H1 (cell line): ENCODE data around the gene UBE2O.

Experiments used
- BRCA1 ChIP-seq: IDR thresholded peaks from 2 replicates; pipeline ENCODE4 v1.6.1; 2012; ENCODE audit warnings: low read depth, low read length, improper control_type of control experiment
- CHD2 ChIP-seq: IDR thresholded peaks from 2 replicates; pipeline ENCODE4 v1.6.1; 2012; ENCODE audit warnings: low read length, improper control_type of control experiment
- NANOG ChIP-seq: IDR thresholded peaks from 2 replicates; pipeline ENCODE4 v1.6.1; 2011; ENCODE audit warnings: low read length, low read depth, mild to moderate bottlenecking, inconsistent platforms; ENCODE audit not compliant: insufficient read depth, poor library complexity, severe bottlenecking
- POLR2A ChIP-seq, 2 experiments: IDR thresholded peaks; 1 replicate in 1 of 2; 2 replicates in 1 of 2; pipeline ENCODE4 v1.6.1; 2011; ENCODE audit warnings: low read depth in 2 of 2, low read length in 2 of 2, mild to moderate bottlenecking in 2 of 2; ENCODE audit errors: control extremely low read depth in 1 of 2
- POLR2AphosphoS5 ChIP-seq: IDR thresholded peaks from 2 replicates; pipeline ENCODE4 v1.6.1; 2011; ENCODE audit warnings: low read depth, low read length
- POU5F1 ChIP-seq: IDR thresholded peaks from 2 replicates; pipeline ENCODE4 v1.6.1; 2011; ENCODE audit warnings: low read depth, mild to moderate bottlenecking, low read length, moderate library complexity
- RAD21 ChIP-seq, 2 experiments: IDR thresholded peaks in 1 of 2; conservative IDR thresholded peaks in 1 of 2; 2 replicates each; pipeline ENCODE4 v1.6.1; 2011; ENCODE audit warnings: low read depth in 2 of 2, low read length in 2 of 2, improper control_type of control experiment in 1 of 2, inconsistent platforms in 1 of 2, mild to moderate bottlenecking in 1 of 2, moderate library complexity in 1 of 2
- SP1 ChIP-seq: IDR thresholded peaks from 2 replicates; pipeline ENCODE4 v1.6.1; 2011; ENCODE audit warnings: low read depth, low read length
- TAF1 ChIP-seq: IDR thresholded peaks from 2 replicates; pipeline ENCODE4 v1.6.1; 2011; ENCODE audit warnings: mild to moderate bottlenecking, low read depth, low read length
- TAF7 ChIP-seq: optimal IDR thresholded peaks from 2 replicates; pipeline ENCODE3; 2011; ENCODE audit warnings: low read depth, mild to moderate bottlenecking, inconsistent platforms, low read length, moderate library complexity, borderline replicate concordance
- TBP ChIP-seq: IDR thresholded peaks from 2 replicates; pipeline ENCODE4 v1.6.1; 2011; ENCODE audit warnings: low read depth, low read length, improper control_type of control experiment
- TF ChIP-seq, protein P1 (sequence below), 3 experiments: IDR thresholded peaks; 1 replicate in 2 of 3; 2 replicates in 1 of 3; pipeline versions ENCODE4 v1.5.1 to v1.6.1; 2011; ENCODE audit warnings: low read length in 3 of 3, mild to moderate bottlenecking in 3 of 3, inconsistent platforms in 2 of 3, low read depth in 1 of 3, moderate library complexity in 1 of 3; ENCODE audit not compliant: insufficient read depth in 1 of 3; ENCODE audit errors: control extremely low read depth in 1 of 3

DNA sequence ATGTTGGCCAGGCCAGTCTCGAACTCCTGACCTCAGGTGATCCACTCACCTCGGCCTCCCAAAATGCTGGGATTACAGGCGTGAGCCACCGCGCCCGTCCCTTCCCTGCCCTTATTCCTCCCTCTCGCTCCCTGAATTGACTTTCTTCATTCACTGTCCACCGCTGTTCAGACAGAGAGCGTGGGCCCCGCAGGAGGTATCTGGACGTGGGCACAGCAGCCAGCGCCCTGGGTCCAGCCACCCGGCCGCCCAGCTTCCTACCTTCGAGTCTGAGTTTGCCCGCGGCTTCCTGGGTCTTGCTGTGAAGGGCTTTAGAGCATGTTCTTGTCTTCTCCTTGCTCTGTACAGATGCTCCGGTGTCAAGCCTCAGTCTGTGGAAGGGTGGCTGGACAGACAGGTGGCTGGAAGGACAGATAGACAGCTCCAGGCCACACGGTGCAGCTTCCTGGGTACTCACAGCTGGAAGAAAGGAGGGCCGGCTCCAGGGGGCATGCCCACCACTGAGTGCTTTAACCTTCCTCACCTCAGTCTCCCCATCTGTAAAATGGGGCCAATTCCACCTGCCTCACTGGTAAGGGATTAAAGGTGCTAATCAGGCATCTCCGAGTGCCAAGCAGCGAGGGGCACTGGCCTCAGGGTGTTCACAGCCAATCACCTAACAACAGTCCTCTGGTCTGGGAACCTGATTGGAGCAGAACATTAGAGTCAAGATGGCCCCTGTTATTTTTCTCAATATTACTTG lies 34.7 kb upstream of the UBE2O start:
- no peak for TF ChIP-seq TAF1
- TF ChIP-seq CHD2, result no peak
- TF ChIP-seq TAF7, result no peak
- TF ChIP-seq NANOG, result no peak
- TF ChIP-seq POLR2A (IDR thresholded peaks at IDR 0.05; ENCODE audit: control extremely low read depth in 1 of 2, low read depth in 2 of 2, low read length in 2 of 2), result no peak
- TF ChIP-seq TBP, result no peak
- no peak for TF ChIP-seq BRCA1
- no peak for TF ChIP-seq RAD21 (IDR thresholded peaks at IDR 0.05 in 1 of 2, conservative IDR thresholded peaks at IDR 0.05 in 1 of 2; ENCODE audit: low read depth in 2 of 2, low read length in 2 of 2)
- no peak for TF ChIP-seq POLR2AphosphoS5
- no peak for TF ChIP-seq SP1
- TF ChIP-seq, protein P1, sequence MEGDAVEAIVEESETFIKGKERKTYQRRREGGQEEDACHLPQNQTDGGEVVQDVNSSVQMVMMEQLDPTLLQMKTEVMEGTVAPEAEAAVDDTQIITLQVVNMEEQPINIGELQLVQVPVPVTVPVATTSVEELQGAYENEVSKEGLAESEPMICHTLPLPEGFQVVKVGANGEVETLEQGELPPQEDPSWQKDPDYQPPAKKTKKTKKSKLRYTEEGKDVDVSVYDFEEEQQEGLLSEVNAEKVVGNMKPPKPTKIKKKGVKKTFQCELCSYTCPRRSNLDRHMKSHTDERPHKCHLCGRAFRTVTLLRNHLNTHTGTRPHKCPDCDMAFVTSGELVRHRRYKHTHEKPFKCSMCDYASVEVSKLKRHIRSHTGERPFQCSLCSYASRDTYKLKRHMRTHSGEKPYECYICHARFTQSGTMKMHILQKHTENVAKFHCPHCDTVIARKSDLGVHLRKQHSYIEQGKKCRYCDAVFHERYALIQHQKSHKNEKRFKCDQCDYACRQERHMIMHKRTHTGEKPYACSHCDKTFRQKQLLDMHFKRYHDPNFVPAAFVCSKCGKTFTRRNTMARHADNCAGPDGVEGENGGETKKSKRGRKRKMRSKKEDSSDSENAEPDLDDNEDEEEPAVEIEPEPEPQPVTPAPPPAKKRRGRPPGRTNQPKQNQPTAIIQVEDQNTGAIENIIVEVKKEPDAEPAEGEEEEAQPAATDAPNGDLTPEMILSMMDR (IDR thresholded peaks at IDR 0.05; ENCODE audit: control extremely low read depth in 1 of 3, insufficient read depth in 1 of 3, low read depth in 1 of 3, low read length in 3 of 3), result no peak
- TF ChIP-seq POU5F1, result no peak
